Brain microvascular endothelial cell (primary cell): ENCODE measurements around the gene PCDHB7.
"Not testable (repeated sequence)": the region's sequence is repeated elsewhere in the genome, so short reads cannot be mapped to it uniquely, and the experiment has no call there.

Experiments used
- DNase-seq: peaks from one replicate; pipeline ENCODE4 v3.0.0-alpha.2; 2020
- H3K27ac ChIP-seq: fragments of 250-450 bp; sonication (Bioruptor Pico); 2 replicates; pipeline ENCODE4 v1.5.1; 2020; ENCODE audit warnings: mild to moderate bottlenecking, moderate library complexity
- H3K27me3 ChIP-seq: fragments of 250-450 bp; sonication (Bioruptor Pico); replicated peaks from 2 replicates; pipeline ENCODE4 v1.5.1; 2020; ENCODE audit warnings: mild to moderate bottlenecking
- H3K36me3 ChIP-seq: fragments of 250-450 bp; sonication (Bioruptor Pico); replicated peaks from 2 replicates; pipeline ENCODE4 v1.5.1; 2020; ENCODE audit warnings: mild to moderate bottlenecking
- H3K4me3 ChIP-seq: 2 replicates; pipeline ENCODE4 v1.5.1; 2011; ENCODE audit warnings: low read depth, mild to moderate bottlenecking, control low read depth, low read length, moderate library complexity
- in situ Hi-C: cut with HindIII; loops from 2 replicates; pipeline ENCODE4 v1.10.0; 2017; ENCODE audit warnings: low sequenced_read_pairs, low pct_ligation_motif_present
- TF ChIP-seq, protein P1 (sequence below): IDR thresholded peaks from 2 replicates; pipeline ENCODE4 v1.5.1; 2011; ENCODE audit warnings: low read depth, mild to moderate bottlenecking, moderate library complexity, low read length, control low read depth, inconsistent platforms; ENCODE audit errors: missing control alignments

Gene PCDHB7

DNA sequence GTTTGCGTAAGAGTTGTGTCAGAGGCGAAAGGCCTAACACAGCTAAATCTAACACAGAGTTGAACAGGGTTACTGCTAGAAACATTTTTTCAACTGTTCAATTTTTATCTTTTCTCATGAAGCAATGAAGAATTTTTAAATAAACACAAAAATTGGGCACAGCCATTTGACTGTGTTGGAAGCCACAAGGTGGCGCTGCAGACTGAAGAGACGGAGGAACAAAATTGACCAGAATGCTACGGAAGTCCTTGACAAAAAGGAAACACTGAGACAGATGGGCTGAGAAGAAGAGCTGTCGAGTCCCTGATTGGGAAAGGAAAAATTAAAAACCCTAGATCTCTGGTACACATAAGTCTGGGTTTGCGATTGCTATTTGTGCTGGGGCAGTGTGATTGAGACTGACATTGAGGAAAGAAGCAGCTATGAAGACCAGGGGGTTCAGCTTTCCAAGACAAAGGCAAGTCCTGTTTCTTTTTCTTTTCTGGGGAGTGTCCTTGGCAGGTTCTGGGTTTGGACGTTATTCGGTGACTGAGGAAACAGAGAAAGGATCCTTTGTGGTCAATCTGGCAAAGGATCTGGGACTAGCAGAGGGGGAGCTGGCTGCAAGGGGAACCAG is 14.6 kb downstream of the PCDHB7 start, which contains the start of gene PCDHB9:
Gene PCDHB9 (plus strand): TSS at position 265 of the 616 bp plus-strand sequence. CDS start 158 bp downstream, at position 423.
- in situ Hi-C loops: no loop called here

DNA sequence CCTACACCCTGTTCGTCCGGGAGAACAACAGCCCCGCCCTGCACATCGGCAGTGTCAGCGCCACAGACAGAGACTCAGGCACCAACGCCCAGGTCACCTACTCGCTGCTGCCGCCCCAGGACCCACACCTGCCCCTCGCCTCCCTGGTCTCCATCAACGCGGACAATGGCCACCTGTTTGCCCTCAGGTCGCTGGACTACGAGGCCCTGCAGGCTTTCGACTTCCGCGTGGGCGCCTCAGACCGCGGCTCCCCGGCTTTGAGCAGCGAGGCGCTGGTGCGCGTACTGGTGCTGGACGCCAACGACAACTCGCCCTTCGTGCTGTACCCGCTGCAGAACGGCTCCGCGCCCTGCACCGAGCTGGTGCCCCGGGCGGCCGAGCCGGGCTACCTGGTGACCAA is 16.2 kb downstream of the PCDHB7 start:
- DNase-seq, H3K27me3 ChIP-seq, H3K36me3 ChIP-seq, in situ Hi-C loops, H3K4me3 ChIP-seq, H3K27ac ChIP-seq: not testable (repeated sequence)

More for the DNA sequence above, 14.6 kb downstream of the PCDHB7 start, which contains the start of gene PCDHB9:
- TF ChIP-seq, protein P1, sequence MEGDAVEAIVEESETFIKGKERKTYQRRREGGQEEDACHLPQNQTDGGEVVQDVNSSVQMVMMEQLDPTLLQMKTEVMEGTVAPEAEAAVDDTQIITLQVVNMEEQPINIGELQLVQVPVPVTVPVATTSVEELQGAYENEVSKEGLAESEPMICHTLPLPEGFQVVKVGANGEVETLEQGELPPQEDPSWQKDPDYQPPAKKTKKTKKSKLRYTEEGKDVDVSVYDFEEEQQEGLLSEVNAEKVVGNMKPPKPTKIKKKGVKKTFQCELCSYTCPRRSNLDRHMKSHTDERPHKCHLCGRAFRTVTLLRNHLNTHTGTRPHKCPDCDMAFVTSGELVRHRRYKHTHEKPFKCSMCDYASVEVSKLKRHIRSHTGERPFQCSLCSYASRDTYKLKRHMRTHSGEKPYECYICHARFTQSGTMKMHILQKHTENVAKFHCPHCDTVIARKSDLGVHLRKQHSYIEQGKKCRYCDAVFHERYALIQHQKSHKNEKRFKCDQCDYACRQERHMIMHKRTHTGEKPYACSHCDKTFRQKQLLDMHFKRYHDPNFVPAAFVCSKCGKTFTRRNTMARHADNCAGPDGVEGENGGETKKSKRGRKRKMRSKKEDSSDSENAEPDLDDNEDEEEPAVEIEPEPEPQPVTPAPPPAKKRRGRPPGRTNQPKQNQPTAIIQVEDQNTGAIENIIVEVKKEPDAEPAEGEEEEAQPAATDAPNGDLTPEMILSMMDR: peak; percentile 44
- H3K27me3 ChIP-seq: no peaks in the 10 kb centered on the region
- no peak within 1 kb of the TSS for H3K4me3 ChIP-seq
- H3K36me3 ChIP-seq: no peaks in the 10 kb centered on the region
- no peak for DNase-seq
- no peak within 1 kb of the TSS for H3K27ac ChIP-seq

DNA sequence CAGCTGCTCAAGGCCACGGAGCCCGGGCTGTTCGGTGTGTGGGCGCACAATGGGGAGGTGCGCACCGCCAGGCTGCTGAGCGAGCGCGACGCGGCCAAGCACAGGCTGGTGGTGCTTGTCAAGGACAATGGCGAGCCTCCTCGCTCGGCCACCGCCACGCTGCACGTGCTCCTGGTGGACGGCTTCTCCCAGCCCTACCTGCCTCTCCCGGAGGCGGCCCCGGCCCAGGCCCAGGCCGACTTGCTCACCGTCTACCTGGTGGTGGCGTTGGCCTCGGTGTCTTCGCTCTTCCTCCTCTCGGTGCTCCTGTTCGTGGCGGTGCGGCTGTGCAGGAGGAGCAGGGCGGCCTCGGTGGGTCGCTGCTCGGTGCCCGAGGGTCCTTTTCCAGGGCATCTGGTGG is 16.7 kb downstream of the PCDHB7 start:
- DNase-seq, H3K27me3 ChIP-seq, in situ Hi-C loops, H3K36me3 ChIP-seq, H3K27ac ChIP-seq, H3K4me3 ChIP-seq: not testable (repeated sequence)

DNA sequence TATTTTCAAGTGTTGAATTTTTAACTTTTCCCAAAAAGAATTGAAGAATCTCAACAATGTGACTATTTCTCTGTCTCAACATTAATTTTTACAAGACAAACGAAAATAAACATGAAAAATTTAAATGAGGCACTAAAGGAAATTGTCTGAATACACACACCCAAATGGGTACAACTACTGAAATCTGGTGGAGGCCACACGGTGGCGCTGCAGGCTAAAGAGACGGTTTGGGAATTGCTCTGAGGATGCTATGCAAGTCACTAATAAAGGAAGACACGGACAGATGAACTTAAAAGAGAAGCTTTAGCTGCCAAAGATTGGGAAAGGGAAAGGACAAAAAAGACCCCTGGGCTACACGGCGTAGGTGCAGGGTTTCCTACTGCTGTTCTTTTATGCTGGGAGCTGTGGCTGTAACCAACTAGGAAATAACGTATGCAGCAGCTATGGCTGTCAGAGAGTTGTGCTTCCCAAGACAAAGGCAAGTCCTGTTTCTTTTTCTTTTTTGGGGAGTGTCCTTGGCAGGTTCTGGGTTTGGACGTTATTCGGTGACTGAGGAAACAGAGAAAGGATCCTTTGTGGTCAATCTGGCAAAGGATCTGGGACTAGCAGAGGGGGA is 19.8 kb downstream of the PCDHB7 start, which contains the start of gene PCDHB10:
Gene PCDHB10 (plus strand): TSS at position 244 of the 616 bp plus-strand sequence. CDS start 200 bp downstream, at position 444.
- in situ Hi-C loops: no loop called here
- TF ChIP-seq, protein P1: peak; percentile 45
- H3K36me3 ChIP-seq: no peaks in the 10 kb centered on the region
- no peak within 1 kb of the TSS for H3K4me3 ChIP-seq
- no peak for DNase-seq
- H3K27me3 ChIP-seq: no peaks in the 10 kb centered on the region
- H3K27ac ChIP-seq: no peak within 1 kb of the TSS

DNA sequence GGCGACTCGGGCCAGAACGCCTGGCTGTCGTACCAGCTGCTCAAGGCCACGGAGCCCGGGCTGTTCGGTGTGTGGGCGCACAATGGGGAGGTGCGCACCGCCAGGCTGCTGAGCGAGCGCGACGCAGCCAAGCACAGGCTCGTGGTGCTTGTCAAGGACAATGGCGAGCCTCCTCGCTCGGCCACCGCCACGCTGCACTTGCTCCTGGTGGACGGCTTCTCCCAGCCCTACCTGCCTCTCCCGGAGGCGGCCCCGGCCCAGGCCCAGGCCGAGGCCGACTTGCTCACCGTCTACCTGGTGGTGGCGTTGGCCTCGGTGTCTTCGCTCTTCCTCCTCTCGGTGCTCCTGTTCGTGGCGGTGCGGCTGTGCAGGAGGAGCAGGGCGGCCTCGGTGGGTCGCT is 21.9 kb downstream of the PCDHB7 start:
- H3K36me3 ChIP-seq, DNase-seq, H3K4me3 ChIP-seq, in situ Hi-C loops, H3K27me3 ChIP-seq, H3K27ac ChIP-seq: not testable (repeated sequence)

DNA sequence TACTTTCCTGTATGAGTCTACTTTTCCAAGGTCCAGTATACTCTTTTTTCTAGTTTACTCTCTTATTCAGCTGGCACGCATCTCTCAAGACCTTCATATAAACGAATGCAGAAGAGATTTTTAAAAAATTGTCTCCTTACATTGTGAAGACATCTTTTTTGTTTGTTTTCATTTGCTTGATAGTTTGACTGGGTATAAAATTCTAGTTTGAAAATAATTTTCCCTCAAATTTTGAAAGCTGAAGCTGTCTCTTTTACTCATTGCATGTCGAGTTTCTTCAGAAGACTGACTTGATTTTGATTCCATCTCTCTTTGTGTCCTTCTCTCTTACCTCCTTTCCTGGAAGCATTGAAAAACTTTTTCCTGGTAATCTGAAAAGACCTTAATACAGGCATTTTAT is 23.9 kb downstream of the PCDHB7 start:
- no peaks in the 10 kb centered on the region for H3K36me3 ChIP-seq

More for the DNA sequence above, 23.9 kb downstream of the PCDHB7 start:
- no peak overlapping the region for H3K27ac ChIP-seq
- in situ Hi-C loops: no loop called here
- H3K27me3 ChIP-seq: no peaks in the 10 kb centered on the region
- no peak for DNase-seq
- no peak overlapping the region for H3K4me3 ChIP-seq
- TF ChIP-seq, protein P1: no peak
